Right atrium auricular region (tissue), 2 donors: ENCODE data around the gene LRBA. TPM values are rescaled to one million over a fixed set of nuclear protein-coding genes. Genes with fewer than 3 reads are reported as not detected.

Experiments used
- DNase-seq: peaks from one replicate; pipeline ENCODE4 v3.0.0-alpha.2; 2019; ENCODE audit warnings: low spot score
- H3K27ac ChIP-seq, 2 donors: fragments of 200-600 bp; sonication (generic); 1 replicate in 1 of 2; 2 replicates in 1 of 2; pipeline ENCODE4 v1.5.1; 2016 to 2019
- H3K27me3 ChIP-seq, 2 donors: fragments of 200-600 bp; sonication (generic); one replicate each; pipeline versions ENCODE4 v1.5.1 to v1.6.0; 2017 to 2019
- H3K36me3 ChIP-seq: fragments of 200-600 bp; sonication (generic); one replicate; pipeline ENCODE4 v1.5.1; 2016
- H3K4me1 ChIP-seq, 2 donors: fragments of 200-600 bp; sonication (generic); one replicate each; pipeline versions ENCODE4 v1.5.1 to v1.6.0; 2017 to 2019
- H3K4me3 ChIP-seq, 2 donors: fragments of 200-600 bp; sonication (generic); 1 replicate in 1 of 2; 2 replicates in 1 of 2; pipeline ENCODE4 v1.5.1; 2017 to 2019; ENCODE audit warnings: mild to moderate bottlenecking in 1 of 2, moderate library complexity in 1 of 2
- H3K9me3 ChIP-seq, 2 donors: fragments of 200-600 bp; sonication (generic); one replicate each; pipeline ENCODE4 v1.5.1; 2019
- total RNA-seq, 2 donors: library from RNA; depleted of rRNA; stranded (reverse); fragments of >200 nt; gene quantifications; one replicate each; pipeline ENCODE4 v1.1.0, GENCODE V29; 2016
- TF ChIP-seq, protein P1 (sequence below), 2 donors: fragments of 200-600 bp; sonication (generic); IDR thresholded peaks; one replicate each; pipeline ENCODE4 v1.5.1; 2019; ENCODE audit warnings: antibody characterized with exemption in 2 of 2

Gene LRBA
- total RNA-seq, 2 donors from 2014 or later, result 20.8 to 37.7 TPM

DNA sequence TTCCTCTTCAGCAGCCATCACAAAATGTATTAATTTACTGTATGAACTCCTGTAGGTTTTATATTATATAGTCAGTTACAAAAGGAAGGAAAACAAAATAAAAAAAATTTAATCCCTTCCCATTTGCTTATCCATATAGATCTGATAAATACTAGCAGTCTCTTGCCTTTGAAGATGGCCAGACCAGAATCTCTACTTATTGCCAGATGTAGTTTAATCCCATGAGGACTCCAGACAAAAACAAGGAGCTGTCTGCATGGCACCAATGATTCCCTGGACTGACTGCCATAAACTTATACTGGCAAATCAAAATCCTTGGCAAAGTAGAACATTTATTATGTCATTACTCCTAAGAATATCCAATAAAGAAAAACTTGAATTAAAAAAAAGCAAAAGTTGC lies 656.4 kb downstream of the LRBA start:
- TF ChIP-seq, protein P1, sequence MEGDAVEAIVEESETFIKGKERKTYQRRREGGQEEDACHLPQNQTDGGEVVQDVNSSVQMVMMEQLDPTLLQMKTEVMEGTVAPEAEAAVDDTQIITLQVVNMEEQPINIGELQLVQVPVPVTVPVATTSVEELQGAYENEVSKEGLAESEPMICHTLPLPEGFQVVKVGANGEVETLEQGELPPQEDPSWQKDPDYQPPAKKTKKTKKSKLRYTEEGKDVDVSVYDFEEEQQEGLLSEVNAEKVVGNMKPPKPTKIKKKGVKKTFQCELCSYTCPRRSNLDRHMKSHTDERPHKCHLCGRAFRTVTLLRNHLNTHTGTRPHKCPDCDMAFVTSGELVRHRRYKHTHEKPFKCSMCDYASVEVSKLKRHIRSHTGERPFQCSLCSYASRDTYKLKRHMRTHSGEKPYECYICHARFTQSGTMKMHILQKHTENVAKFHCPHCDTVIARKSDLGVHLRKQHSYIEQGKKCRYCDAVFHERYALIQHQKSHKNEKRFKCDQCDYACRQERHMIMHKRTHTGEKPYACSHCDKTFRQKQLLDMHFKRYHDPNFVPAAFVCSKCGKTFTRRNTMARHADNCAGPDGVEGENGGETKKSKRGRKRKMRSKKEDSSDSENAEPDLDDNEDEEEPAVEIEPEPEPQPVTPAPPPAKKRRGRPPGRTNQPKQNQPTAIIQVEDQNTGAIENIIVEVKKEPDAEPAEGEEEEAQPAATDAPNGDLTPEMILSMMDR (IDR thresholded peaks at IDR 0.05), result no peak
- Histone ChIP-seq H3K27me3 (no peaks in the 10 kb centered on the region), H3K4me3 (no peak overlapping the region), H3K27ac (no peak overlapping the region), H3K9me3 (no peaks in the 10 kb centered on the region), H3K4me1 (no peaks in the 10 kb centered on the region), H3K36me3 (no peaks in the 10 kb centered on the region)
- DNase-seq, result no peak

GRCh38 chr4:150357829-150358228 lies 657.3 kb downstream of the LRBA start:
- TF ChIP-seq, protein P1 (IDR thresholded peaks at IDR 0.05), result no peak
- Histone ChIP-seq H3K36me3 (no peaks in the 10 kb centered on the region), H3K4me1 (no peaks in the 10 kb centered on the region), H3K4me3 (no peak overlapping the region), H3K9me3 (no peaks in the 10 kb centered on the region), H3K27ac (no peak overlapping the region), H3K27me3 (no peaks in the 10 kb centered on the region)
- DNase-seq, result no peak

- no peaks in the 10 kb centered on the region for H3K27me3 ChIP-seq
- H3K27ac ChIP-seq, result no peak overlapping the region
- no peaks in the 10 kb centered on the region for H3K9me3 ChIP-seq
- H3K36me3 ChIP-seq, result no peaks in the 10 kb centered on the region
- no peak overlapping the region for H3K4me3 ChIP-seq
- DNase-seq, result no peak
- TF ChIP-seq, protein P1 (IDR thresholded peaks at IDR 0.05), result no peak
- no peaks in the 10 kb centered on the region for H3K4me1 ChIP-seq
Measured at GRCh38 chr4:150355858-150356455, 659.1 kb downstream of the LRBA start.

GRCh38 chr4:150355418-150355817 lies 659.7 kb downstream of the LRBA start:
- no peak for DNase-seq
- TF ChIP-seq, protein P1 (IDR thresholded peaks at IDR 0.05), result no peak
- Histone ChIP-seq H3K4me1 (no peaks in the 10 kb centered on the region), H3K27me3 (no peaks in the 10 kb centered on the region), H3K27ac (no peak overlapping the region), H3K4me3 (no peak overlapping the region), H3K9me3 (no peaks in the 10 kb centered on the region), H3K36me3 (no peaks in the 10 kb centered on the region)

GRCh38 chr4:150354214-150354796 lies 660.8 kb downstream of the LRBA start:
- no peak for DNase-seq
- Histone ChIP-seq H3K9me3 (no peaks in the 10 kb centered on the region), H3K36me3 (no peaks in the 10 kb centered on the region), H3K4me1 (no peaks in the 10 kb centered on the region), H3K27me3 (no peaks in the 10 kb centered on the region), H3K27ac (no peak overlapping the region), H3K4me3 (no peak overlapping the region)
- TF ChIP-seq, protein P1 (IDR thresholded peaks at IDR 0.05), result no peak

GRCh38 chr4:150348079-150348478 lies 667.0 kb downstream of the LRBA start:
- Histone ChIP-seq H3K36me3 (no peaks in the 10 kb centered on the region), H3K27ac (no peak overlapping the region), H3K9me3 (no peaks in the 10 kb centered on the region), H3K4me3 (no peak overlapping the region), H3K4me1 (peaks cover 0 to 7% of the 10 kb centered on the region in 2 donors), H3K27me3 (no peaks in the 10 kb centered on the region)
- no peak for DNase-seq
- TF ChIP-seq, protein P1 (IDR thresholded peaks at IDR 0.05), result no peak
